GM23338 (cell line): ENCODE measurements around the gene STXBP5. TPM values are rescaled to one million over a fixed set of nuclear protein-coding genes. Genes with fewer than 3 reads are reported as not detected.

Source experiments
- ATAC-seq: fragments of 200-7000 bp; cut with Tn5 transposase; 3 replicates; pipeline ENCODE4 v1.9.1; 2020
- DNase-seq: peaks from one replicate; pipeline ENCODE4 v3.0.0-alpha.2; 2015; ENCODE audit warnings: low spot score
- H2AFZ ChIP-seq: fragments of 200-600 bp; sonication (generic); 2 replicates; pipeline ENCODE4 v1.8.0; 2016; ENCODE audit warnings: antibody characterized with exemption, mild to moderate bottlenecking, moderate library complexity
- H3F3A ChIP-seq: fragments of 200-600 bp; sonication (generic); replicated peaks from 2 replicates; pipeline ENCODE4 v1.8.0; 2017; ENCODE audit warnings: antibody characterized with exemption, mixed run types, low read depth
- H3K27ac ChIP-seq: fragments of 200-600 bp; sonication (generic); 2 replicates; pipeline ENCODE4 v1.6.1; 2016; ENCODE audit warnings: low read depth
- H3K27me3 ChIP-seq: fragments of 200-600 bp; sonication (generic); 2 replicates; pipeline ENCODE4 v1.8.0; 2016; ENCODE audit warnings: mild to moderate bottlenecking, mixed run types, moderate library complexity; ENCODE audit not compliant: insufficient read depth
- H3K36me3 ChIP-seq: fragments of 200-600 bp; sonication (generic); 2 replicates; pipeline ENCODE4 v1.8.0; 2016; ENCODE audit warnings: mild to moderate bottlenecking; ENCODE audit not compliant: insufficient read depth
- H3K4me1 ChIP-seq: fragments of 200-600 bp; sonication (generic); 2 replicates; pipeline ENCODE4 v1.8.0; 2016; ENCODE audit warnings: mild to moderate bottlenecking, moderate library complexity; ENCODE audit not compliant: insufficient read depth
- H3K4me2 ChIP-seq: fragments of 200-600 bp; sonication (generic); 2 replicates; pipeline ENCODE4 v1.7.1; 2017; ENCODE audit warnings: mixed run types
- H3K4me3 ChIP-seq: fragments of 200-600 bp; sonication (generic); 2 replicates; pipeline ENCODE4 v1.6.1; 2016; ENCODE audit warnings: mixed run types
- H3K79me2 ChIP-seq: fragments of 200-600 bp; sonication (generic); replicated peaks from 2 replicates; pipeline ENCODE4 v1.8.0; 2017; ENCODE audit warnings: mild to moderate bottlenecking; ENCODE audit not compliant: insufficient read depth
- H3K9me2 ChIP-seq: fragments of 200-600 bp; sonication (generic); 2 replicates; pipeline ENCODE4 v1.8.0; 2017; ENCODE audit not compliant: insufficient read depth
- H4K20me1 ChIP-seq: fragments of 200-600 bp; sonication (generic); replicated peaks from 2 replicates; pipeline ENCODE4 v1.8.0; 2017; ENCODE audit warnings: mild to moderate bottlenecking; ENCODE audit not compliant: insufficient read depth
- H3K27ac Mint-ChIP-seq: 2 replicates; pipeline ENCODE4 v1.8.0; 2020; ENCODE audit warnings: inconsistent platforms, mild to moderate bottlenecking, moderate library complexity, mixed read lengths
- H3K27me3 Mint-ChIP-seq: 3 replicates; pipeline ENCODE4 v1.8.0; 2022; ENCODE audit warnings: low read depth, mild to moderate bottlenecking, moderate library complexity, mixed read lengths, inconsistent platforms; ENCODE audit not compliant: insufficient read depth, poor library complexity
- H3K36me3 Mint-ChIP-seq: 3 replicates; pipeline ENCODE4 v1.8.0; 2021; ENCODE audit warnings: low read depth, mild to moderate bottlenecking, inconsistent platforms, moderate library complexity, mixed read lengths
- H3K4me1 Mint-ChIP-seq: 3 replicates; pipeline ENCODE4 v1.8.0; 2020; ENCODE audit warnings: mild to moderate bottlenecking, inconsistent platforms, mixed read lengths
- H3K4me3 Mint-ChIP-seq: 3 replicates; pipeline ENCODE4 v1.8.0; 2021; ENCODE audit warnings: moderate library complexity, mild to moderate bottlenecking, inconsistent platforms, mixed read lengths
- H3K9me3 Mint-ChIP-seq: 3 replicates; pipeline ENCODE4 v1.8.0; 2020; ENCODE audit warnings: moderate library complexity, mild to moderate bottlenecking, inconsistent platforms, mixed read lengths
- CREB1 ChIP-seq: fragments of 250-450 bp; sonication (Bioruptor Pico); IDR thresholded peaks from 2 replicates; pipeline ENCODE4 v1.5.0; 2020; ENCODE audit warnings: low read depth, mild to moderate bottlenecking, moderate library complexity
- EZH2 ChIP-seq: fragments of 200-600 bp; sonication (generic); IDR thresholded peaks from one replicate; pipeline ENCODE4 v1.8.0; 2017; ENCODE audit warnings: antibody characterized with exemption, mild to moderate bottlenecking, low read depth; ENCODE audit not compliant: unreplicated experiment
- EZH2phosphoT487 ChIP-seq: fragments of 200-600 bp; sonication (generic); IDR thresholded peaks from one replicate; pipeline ENCODE4 v1.8.1; 2018; ENCODE audit warnings: antibody characterized with exemption; ENCODE audit not compliant: unreplicated experiment
- NANOG ChIP-seq: IDR thresholded peaks from 2 replicates; pipeline ENCODE4 v1.6.1; 2016; ENCODE audit warnings: antibody characterized with exemption, borderline replicate concordance
- POLR2AphosphoS5 ChIP-seq: IDR thresholded peaks from 2 replicates; pipeline ENCODE4 v1.6.1; 2016; ENCODE audit warnings: antibody characterized with exemption, low read depth
- REST ChIP-seq: IDR thresholded peaks from one replicate; pipeline ENCODE4 v1.6.1; 2018; ENCODE audit warnings: antibody characterized with exemption; ENCODE audit not compliant: unreplicated experiment
- STAT1 ChIP-seq: IDR thresholded peaks from one replicate; pipeline ENCODE4 v1.6.1; 2016; ENCODE audit warnings: antibody characterized with exemption; ENCODE audit not compliant: unreplicated experiment
- ZNF114 ChIP-seq: fragments of 250-450 bp; sonication (Bioruptor Pico); IDR thresholded peaks from 2 replicates; pipeline ENCODE4 v1.5.0; 2020; ENCODE audit warnings: mild to moderate bottlenecking, moderate library complexity
- ZNF331 ChIP-seq: fragments of 250-450 bp; sonication (Bioruptor Pico); IDR thresholded peaks from 2 replicates; pipeline ENCODE4 v1.5.0; 2020; ENCODE audit warnings: low read depth, mild to moderate bottlenecking, moderate library complexity
- polyA plus RNA-seq: library from polyadenylated mRNA; unstranded; fragments of >200 nt; fragmentation: Nextera tagmentation; extraction: Ambion mirVana; gene quantifications from 2 replicates; pipeline ENCODE4 v1.2.1, GENCODE V29; 2016
- total RNA-seq: library from RNA; depleted of rRNA; stranded (reverse); fragments of >200 nt; shearing (Covaris generic); gene quantifications from 2 replicates; pipeline ENCODE4 v1.2.3, GENCODE V29; 2014
- TF ChIP-seq, protein P1 (sequence below): fragments of 250-450 bp; sonication (Bioruptor Pico); IDR thresholded peaks from 2 replicates; pipeline ENCODE4 v1.5.0; 2020; ENCODE audit warnings: mild to moderate bottlenecking, moderate library complexity
- TF ChIP-seq, protein P2 (sequence below), 2 experiments: fragments of 200-600 bp in 1 of 2; sonication (generic) in 1 of 2; conservative IDR thresholded peaks; 2 replicates each; pipeline versions ENCODE4 v1.5.1 to v1.6.1; 2016 to 2017; ENCODE audit warnings: antibody characterized with exemption in 2 of 2, low read depth in 2 of 2, mild to moderate bottlenecking in 2 of 2, moderate library complexity in 1 of 2

Gene STXBP5
- total and polyA plus RNA-seq, 2 experiments from 2014 or later, result 3.9 to 17.8 TPM

- TF ChIP-seq, protein P1, sequence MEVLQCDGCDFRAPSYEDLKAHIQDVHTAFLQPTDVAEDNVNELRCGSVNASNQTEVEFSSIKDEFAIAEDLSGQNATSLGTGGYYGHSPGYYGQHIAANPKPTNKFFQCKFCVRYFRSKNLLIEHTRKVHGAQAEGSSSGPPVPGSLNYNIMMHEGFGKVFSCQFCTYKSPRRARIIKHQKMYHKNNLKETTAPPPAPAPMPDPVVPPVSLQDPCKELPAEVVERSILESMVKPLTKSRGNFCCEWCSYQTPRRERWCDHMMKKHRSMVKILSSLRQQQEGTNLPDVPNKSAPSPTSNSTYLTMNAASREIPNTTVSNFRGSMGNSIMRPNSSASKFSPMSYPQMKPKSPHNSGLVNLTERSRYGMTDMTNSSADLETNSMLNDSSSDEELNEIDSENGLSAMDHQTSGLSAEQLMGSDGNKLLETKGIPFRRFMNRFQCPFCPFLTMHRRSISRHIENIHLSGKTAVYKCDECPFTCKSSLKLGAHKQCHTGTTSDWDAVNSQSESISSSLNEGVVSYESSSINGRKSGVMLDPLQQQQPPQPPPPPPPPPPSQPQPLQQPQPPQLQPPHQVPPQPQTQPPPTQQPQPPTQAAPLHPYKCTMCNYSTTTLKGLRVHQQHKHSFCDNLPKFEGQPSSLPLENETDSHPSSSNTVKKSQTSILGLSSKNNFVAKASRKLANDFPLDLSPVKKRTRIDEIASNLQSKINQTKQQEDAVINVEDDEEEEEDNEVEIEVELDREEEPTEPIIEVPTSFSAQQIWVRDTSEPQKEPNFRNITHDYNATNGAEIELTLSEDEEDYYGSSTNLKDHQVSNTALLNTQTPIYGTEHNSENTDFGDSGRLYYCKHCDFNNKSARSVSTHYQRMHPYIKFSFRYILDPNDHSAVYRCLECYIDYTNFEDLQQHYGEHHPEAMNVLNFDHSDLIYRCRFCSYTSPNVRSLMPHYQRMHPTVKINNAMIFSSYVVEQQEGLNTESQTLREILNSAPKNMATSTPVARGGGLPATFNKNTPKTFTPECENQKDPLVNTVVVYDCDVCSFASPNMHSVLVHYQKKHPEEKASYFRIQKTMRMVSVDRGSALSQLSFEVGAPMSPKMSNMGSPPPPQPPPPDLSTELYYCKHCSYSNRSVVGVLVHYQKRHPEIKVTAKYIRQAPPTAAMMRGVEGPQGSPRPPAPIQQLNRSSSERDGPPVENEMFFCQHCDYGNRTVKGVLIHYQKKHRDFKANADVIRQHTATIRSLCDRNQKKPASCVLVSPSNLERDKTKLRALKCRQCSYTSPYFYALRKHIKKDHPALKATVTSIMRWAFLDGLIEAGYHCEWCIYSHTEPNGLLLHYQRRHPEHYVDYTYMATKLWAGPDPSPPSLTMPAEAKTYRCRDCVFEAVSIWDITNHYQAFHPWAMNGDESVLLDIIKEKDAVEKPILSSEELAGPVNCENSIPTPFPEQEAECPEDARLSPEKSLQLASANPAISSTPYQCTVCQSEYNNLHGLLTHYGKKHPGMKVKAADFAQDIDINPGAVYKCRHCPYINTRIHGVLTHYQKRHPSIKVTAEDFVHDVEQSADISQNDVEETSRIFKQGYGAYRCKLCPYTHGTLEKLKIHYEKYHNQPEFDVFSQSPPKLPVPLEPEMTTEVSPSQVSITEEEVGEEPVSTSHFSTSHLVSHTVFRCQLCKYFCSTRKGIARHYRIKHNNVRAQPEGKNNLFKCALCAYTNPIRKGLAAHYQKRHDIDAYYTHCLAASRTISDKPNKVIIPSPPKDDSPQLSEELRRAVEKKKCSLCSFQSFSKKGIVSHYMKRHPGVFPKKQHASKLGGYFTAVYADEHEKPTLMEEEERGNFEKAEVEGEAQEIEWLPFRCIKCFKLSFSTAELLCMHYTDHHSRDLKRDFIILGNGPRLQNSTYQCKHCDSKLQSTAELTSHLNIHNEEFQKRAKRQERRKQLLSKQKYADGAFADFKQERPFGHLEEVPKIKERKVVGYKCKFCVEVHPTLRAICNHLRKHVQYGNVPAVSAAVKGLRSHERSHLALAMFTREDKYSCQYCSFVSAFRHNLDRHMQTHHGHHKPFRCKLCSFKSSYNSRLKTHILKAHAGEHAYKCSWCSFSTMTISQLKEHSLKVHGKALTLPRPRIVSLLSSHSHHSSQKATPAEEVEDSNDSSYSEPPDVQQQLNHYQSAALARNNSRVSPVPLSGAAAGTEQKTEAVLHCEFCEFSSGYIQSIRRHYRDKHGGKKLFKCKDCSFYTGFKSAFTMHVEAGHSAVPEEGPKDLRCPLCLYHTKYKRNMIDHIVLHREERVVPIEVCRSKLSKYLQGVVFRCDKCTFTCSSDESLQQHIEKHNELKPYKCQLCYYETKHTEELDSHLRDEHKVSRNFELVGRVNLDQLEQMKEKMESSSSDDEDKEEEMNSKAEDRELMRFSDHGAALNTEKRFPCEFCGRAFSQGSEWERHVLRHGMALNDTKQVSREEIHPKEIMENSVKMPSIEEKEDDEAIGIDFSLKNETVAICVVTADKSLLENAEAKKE, result no peak
- TF ChIP-seq STAT1, result no peak
These were observed 44.5 kb upstream of the STXBP5 start (continued) for GRCh38 chr6:147159536-147160374.

DNA sequence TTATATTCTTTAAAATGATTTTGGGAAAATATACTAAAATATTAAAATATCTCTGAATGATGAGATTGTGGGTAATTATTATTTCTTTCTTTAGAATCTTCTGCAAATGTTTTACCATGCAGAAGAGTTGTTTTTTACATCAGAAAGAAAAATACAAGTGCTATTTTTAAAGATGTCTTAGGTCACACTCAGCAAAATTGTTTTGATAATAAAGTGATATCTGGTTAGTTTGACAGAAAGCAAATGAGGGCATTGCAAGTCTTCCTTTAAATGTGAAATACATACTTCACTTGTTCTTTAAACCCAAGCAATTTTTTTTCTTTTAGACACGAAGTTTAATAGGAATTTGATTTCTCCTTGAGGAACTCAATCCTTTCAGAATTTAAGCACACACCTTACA, 43.6 kb upstream of the STXBP5 start:
- ATAC-seq (no peak), DNase-seq (no peak)
- Histone ChIP-seq H3F3A (no peaks in the 10 kb centered on the region), H3K36me3 (no peaks in the 10 kb centered on the region), H3K4me1 (no peaks in the 10 kb centered on the region), H3K79me2 (no peaks in the 10 kb centered on the region), H3K4me3 (no peak overlapping the region), H3K27me3 (no peaks in the 10 kb centered on the region), H2AFZ (no peak overlapping the region), H3K27ac (no peak overlapping the region), H3K4me2 (no peak overlapping the region), H3K9me2 (0 out of 2 replicates have a peak, but pooled peaks cover 16% of the 10 kb centered on the region), H4K20me1 (no peaks in the 10 kb centered on the region)
- Mint-ChIP-seq H3K27me3 (no peaks in the 10 kb centered on the region), H3K4me3 (no peak overlapping the region), H3K4me1 (peaks cover 6% of the 10 kb centered on the region; the same call in 1 of the 3 replicates), H3K27ac (no peak overlapping the region), H3K36me3 (no peaks in the 10 kb centered on the region), H3K9me3 (no peaks in the 10 kb centered on the region)
- TF ChIP-seq POLR2AphosphoS5 (no peak), EZH2 (no peak), ZNF114 (CRISPR knock-in tag) (no peak), NANOG (no peak), EZH2phosphoT487 (no peak), REST (no peak), CREB1 (no peak), ZNF331 (CRISPR knock-in tag) (no peak)
- TF ChIP-seq, protein P2, sequence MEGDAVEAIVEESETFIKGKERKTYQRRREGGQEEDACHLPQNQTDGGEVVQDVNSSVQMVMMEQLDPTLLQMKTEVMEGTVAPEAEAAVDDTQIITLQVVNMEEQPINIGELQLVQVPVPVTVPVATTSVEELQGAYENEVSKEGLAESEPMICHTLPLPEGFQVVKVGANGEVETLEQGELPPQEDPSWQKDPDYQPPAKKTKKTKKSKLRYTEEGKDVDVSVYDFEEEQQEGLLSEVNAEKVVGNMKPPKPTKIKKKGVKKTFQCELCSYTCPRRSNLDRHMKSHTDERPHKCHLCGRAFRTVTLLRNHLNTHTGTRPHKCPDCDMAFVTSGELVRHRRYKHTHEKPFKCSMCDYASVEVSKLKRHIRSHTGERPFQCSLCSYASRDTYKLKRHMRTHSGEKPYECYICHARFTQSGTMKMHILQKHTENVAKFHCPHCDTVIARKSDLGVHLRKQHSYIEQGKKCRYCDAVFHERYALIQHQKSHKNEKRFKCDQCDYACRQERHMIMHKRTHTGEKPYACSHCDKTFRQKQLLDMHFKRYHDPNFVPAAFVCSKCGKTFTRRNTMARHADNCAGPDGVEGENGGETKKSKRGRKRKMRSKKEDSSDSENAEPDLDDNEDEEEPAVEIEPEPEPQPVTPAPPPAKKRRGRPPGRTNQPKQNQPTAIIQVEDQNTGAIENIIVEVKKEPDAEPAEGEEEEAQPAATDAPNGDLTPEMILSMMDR (conservative IDR thresholded peaks at IDR 0.05; ENCODE audit: low read depth in 2 of 2), result no peak
